ENCODE measurements around the gene CCDC102A. TPM values are rescaled to one million over a fixed set of nuclear protein-coding genes. Genes with fewer than 3 reads are reported as not detected.

CCDC102A gene
- polyA plus RNA-seq, 1 experiment: 7.1 TPM

DNA sequence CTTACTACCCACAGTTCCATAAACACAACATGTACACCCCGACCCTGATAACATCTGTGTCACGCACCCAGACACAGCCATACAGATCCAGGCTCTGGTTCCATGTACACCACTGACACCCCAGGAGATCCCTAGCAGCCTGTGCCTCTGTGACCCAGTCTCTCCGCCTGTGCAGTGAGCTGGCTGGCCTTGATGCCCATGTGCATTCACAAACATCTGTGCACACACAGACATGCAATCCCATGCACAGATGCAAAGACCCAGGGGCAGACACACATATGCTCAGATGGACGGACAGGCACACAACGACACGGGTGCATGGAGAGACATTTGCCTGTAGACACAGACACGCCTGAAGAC, 4.1 kb downstream of the CCDC102A start:
- H3K27ac ChIP-seq (ENCODE audit: low read depth, low read length): no peak overlapping the region
- no peaks in the 10 kb centered on the region; the same call in 1 of the 2 replicates for H3K9me3 ChIP-seq (ENCODE audit: control insufficient read depth, insufficient read depth, low read length)
- DNase-seq (ENCODE audit: low read depth, low spot score): no peak
- no peaks in the 10 kb centered on the region for H3K27me3 ChIP-seq (ENCODE audit: control insufficient read depth, insufficient read depth, low read length)
- ChIA-PET POLR2A (no interaction called here), CTCF (no interaction called here)
- TF ChIP-seq, protein P1, sequence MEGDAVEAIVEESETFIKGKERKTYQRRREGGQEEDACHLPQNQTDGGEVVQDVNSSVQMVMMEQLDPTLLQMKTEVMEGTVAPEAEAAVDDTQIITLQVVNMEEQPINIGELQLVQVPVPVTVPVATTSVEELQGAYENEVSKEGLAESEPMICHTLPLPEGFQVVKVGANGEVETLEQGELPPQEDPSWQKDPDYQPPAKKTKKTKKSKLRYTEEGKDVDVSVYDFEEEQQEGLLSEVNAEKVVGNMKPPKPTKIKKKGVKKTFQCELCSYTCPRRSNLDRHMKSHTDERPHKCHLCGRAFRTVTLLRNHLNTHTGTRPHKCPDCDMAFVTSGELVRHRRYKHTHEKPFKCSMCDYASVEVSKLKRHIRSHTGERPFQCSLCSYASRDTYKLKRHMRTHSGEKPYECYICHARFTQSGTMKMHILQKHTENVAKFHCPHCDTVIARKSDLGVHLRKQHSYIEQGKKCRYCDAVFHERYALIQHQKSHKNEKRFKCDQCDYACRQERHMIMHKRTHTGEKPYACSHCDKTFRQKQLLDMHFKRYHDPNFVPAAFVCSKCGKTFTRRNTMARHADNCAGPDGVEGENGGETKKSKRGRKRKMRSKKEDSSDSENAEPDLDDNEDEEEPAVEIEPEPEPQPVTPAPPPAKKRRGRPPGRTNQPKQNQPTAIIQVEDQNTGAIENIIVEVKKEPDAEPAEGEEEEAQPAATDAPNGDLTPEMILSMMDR (IDR thresholded peaks at IDR 0.05; ENCODE audit: low read depth, low read length): no peak
- no peak overlapping the region for H3K4me3 ChIP-seq (ENCODE audit: low read depth, low read length)

DNA sequence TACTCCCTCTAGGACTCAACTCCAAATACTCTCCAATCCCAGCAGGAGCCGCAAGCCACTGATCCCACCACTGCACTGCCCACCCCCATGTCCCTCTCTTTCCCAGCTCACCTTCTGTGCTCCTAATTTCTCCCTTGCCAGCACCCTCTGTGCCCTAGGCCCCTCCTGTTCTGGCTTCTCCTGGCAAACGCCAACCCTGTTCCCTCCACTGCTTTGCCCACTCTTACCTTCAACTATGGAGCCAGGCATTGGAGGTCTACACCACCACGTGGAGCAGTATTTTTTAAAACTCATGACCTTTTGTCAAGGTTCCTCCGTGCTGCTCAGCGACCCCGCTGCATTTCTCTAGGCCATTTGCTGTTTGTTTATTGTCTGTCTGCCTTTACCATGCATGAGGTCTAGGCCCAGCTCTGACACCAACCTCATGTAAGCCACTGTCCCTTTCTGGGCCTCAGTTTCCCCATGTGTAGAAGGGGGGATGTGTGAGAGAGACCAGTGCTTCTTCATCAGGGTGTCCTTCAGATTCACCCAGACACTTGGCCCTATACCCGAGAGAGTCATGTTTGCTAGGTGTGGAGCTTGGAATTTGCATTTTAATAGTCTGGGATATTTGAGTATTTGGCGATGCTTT, 4.6 kb downstream of the CCDC102A start:
- no peaks in the 10 kb centered on the region for H3K27me3 ChIP-seq (ENCODE audit: control insufficient read depth, insufficient read depth, low read length)
- H3K27ac ChIP-seq (ENCODE audit: low read depth, low read length): peak overlapping the region; percentile 11
- ChIA-PET POLR2A (no interaction called here), CTCF (interaction anchor here (0.9 kb wide), 1 partner anchor 12 kb away, joined by 6 read pairs; no protein-coding TSS in a partner anchor)
- no peak for DNase-seq (ENCODE audit: low read depth, low spot score)
- no peak overlapping the region for H3K4me3 ChIP-seq (ENCODE audit: low read depth, low read length)
- no peaks in the 10 kb centered on the region; the same call in 1 of the 2 replicates for H3K9me3 ChIP-seq (ENCODE audit: control insufficient read depth, insufficient read depth, low read length)
- TF ChIP-seq, protein P1 (IDR thresholded peaks at IDR 0.05; ENCODE audit: low read depth, low read length): no peak

DNA sequence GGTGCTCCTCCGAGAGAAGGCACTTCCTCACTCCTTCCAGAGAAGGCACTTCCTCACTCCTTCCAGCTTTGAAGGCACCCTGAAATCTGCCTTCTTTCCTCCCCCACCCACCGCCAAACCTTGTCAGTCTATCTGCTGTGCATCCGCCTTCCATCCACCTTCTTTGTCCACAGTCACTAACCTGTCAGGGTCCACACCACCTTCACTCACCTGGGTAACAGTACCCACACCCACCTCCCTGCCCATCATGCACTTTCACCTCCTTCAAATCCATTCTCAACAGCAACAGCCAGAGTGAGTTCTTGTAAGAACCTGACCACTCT, 5.2 kb downstream of the CCDC102A start:
- no peak overlapping the region for H3K27ac ChIP-seq (ENCODE audit: low read depth, low read length)
- no peaks in the 10 kb centered on the region for H3K27me3 ChIP-seq (ENCODE audit: control insufficient read depth, insufficient read depth, low read length)
- ChIA-PET POLR2A (no interaction called here), CTCF (interaction anchor here (0.9 kb wide), 1 partner anchor 11 kb away, joined by 6 read pairs; no protein-coding TSS in a partner anchor)
- no peaks in the 10 kb centered on the region for H3K9me3 ChIP-seq (ENCODE audit: control insufficient read depth, insufficient read depth, low read length)
- TF ChIP-seq, protein P1 (IDR thresholded peaks at IDR 0.05; ENCODE audit: low read depth, low read length): no peak
- no peak for DNase-seq (ENCODE audit: low read depth, low spot score)
- H3K4me3 ChIP-seq (ENCODE audit: low read depth, low read length): no peak overlapping the region

DNA sequence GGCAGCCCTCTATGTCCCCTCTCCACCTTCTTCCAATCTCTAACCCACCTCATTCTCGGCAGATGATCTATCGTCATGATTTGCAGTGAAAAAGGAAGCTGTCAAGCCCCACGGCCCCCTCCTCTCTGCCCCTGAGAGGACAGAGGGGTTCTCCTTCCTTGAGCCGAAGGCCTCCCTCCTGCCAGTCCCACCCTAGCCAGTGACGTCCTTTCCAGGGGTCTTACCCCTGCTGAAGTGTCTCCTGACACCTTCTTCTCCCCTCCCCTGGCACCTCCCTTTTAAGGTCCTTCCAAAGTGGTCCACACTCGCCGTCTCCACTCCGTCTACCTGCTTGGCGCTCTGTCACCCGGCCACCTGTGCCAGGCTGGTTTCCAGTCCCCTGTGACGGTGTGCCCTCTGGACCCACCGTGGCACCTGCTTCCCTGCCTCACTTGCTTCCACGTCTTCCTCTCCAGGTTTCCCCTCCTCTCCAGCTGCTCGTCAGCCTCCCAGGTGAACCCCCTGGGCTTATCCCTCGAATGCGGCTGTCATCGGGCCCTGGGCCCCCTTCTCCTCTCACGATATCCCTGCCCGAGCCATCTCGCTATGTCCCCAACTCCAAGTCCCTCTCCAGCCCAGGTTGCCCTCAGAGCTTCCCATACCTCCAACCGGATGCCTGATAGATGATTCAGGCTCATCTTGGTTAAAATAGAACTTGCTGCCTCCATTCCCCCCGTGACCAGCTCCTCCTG, 5.7 kb downstream of the CCDC102A start:
- Histone ChIP-seq H3K9me3 (ENCODE audit: control insufficient read depth, insufficient read depth, low read length) (no peaks in the 10 kb centered on the region), H3K27me3 (ENCODE audit: control insufficient read depth, insufficient read depth, low read length) (no peaks in the 10 kb centered on the region), H3K27ac (ENCODE audit: low read depth, low read length) (no peak overlapping the region), H3K4me3 (ENCODE audit: low read depth, low read length) (no peak overlapping the region)
- TF ChIP-seq, protein P1 (IDR thresholded peaks at IDR 0.05; ENCODE audit: low read depth, low read length): no peak
- POLR2A ChIA-PET: no interaction called here
- DNase-seq (ENCODE audit: low read depth, low spot score): no peak
- CTCF ChIA-PET: interaction anchor here (0.9 to 1.0 kb wide), 2 partner anchors 11 kb away, joined by 4 to 6 read pairs; no protein-coding TSS in a partner anchor

DNA sequence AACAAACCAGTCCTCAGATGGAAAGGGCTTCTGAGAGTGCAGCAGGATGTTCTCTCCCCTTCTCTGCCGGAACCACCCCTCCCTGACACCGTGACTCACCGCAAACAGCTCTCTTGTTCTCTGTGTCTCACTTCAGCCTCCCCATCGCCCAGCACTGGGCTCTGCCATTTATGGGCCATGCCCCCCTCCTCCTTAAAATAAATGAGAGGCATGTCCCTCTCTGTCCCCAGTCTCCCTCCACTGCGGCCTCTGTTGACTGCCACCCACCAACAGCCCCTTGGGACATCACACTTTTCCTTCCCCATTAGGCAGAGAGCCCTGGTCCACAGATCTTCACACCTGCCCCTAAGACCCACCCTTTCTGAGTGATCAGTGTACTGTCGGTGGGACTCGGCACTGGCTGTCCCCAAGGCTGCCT, 6.3 kb downstream of the CCDC102A start:
- TF ChIP-seq, protein P1 (IDR thresholded peaks at IDR 0.05; ENCODE audit: low read depth, low read length): no peak
- CTCF ChIA-PET: interaction anchor here (1.0 kb wide), 1 partner anchor 10 kb away, joined by 4 read pairs; no protein-coding TSS in a partner anchor
- no peak overlapping the region for H3K4me3 ChIP-seq (ENCODE audit: low read depth, low read length)
- DNase-seq (ENCODE audit: low read depth, low spot score): peak; percentile 29
- no peaks in the 10 kb centered on the region for H3K27me3 ChIP-seq (ENCODE audit: control insufficient read depth, insufficient read depth, low read length)
- no peak overlapping the region for H3K27ac ChIP-seq (ENCODE audit: low read depth, low read length)
- POLR2A ChIA-PET: no interaction called here
- H3K9me3 ChIP-seq (ENCODE audit: control insufficient read depth, insufficient read depth, low read length): no peaks in the 10 kb centered on the region
